Large intestine (tissue), 3 donors: Measurements from ENCODE around the gene TBC1D1. TPM values are rescaled to one million over a fixed set of nuclear protein-coding genes. Genes with fewer than 3 reads are reported as not detected.
A peak's percentile ranks its signal among the peaks of the same experiment; 100 is the strongest.

Source experiments
- DNase-seq, 2 donors: peaks; one replicate each; pipeline versions ENCODE4 v3.0.0 to v3.0.0-alpha.2; 2013
- H3K27ac ChIP-seq: one replicate; pipeline ENCODE4 v1.5.1; 2013; ENCODE audit warnings: low read length
- H3K27me3 ChIP-seq: 2 replicates; pipeline ENCODE4 v1.6.1; 2013; ENCODE audit warnings: low read length; ENCODE audit not compliant: control insufficient read depth, insufficient read depth
- H3K36me3 ChIP-seq: 2 replicates; pipeline ENCODE4 v1.6.1; 2013; ENCODE audit warnings: low read length; ENCODE audit not compliant: control insufficient read depth, insufficient read depth
- H3K4me1 ChIP-seq: one replicate; pipeline ENCODE4 v1.6.1; 2013; ENCODE audit warnings: low read length; ENCODE audit not compliant: control insufficient read depth, insufficient read depth
- H3K4me3 ChIP-seq: one replicate; pipeline ENCODE4 v1.5.1; 2013; ENCODE audit warnings: low read length
- H3K9me3 ChIP-seq: one replicate; pipeline ENCODE4 v1.6.1; 2013; ENCODE audit warnings: mild to moderate bottlenecking, low read depth, low read length, moderate library complexity; ENCODE audit not compliant: control insufficient read depth
- WGBS: methylation state at CpG from one replicate; pipeline ENCODE4 v1.1.5; 2013; ENCODE audit warnings: low lambda C conversion rate; ENCODE audit not compliant: insufficient coverage; 5-methylcytosine and 5-hydroxymethylcytosine counted together
- polyA plus RNA-seq: library from polyadenylated mRNA; unstranded; fragments of 120-200 nt; gene quantifications from one replicate; pipeline ENCODE4 v1.2.1, GENCODE V29; 2013

TBC1D1 gene
- polyA plus RNA-seq, 1 donor: 116 TPM

GRCh38 chr4:38109896-38110295 lies 219.0 kb downstream of the TBC1D1 start:
- no peak overlapping the region for H3K4me3 ChIP-seq
- H3K27ac ChIP-seq: peak overlapping the region; percentile 74
- H3K9me3 ChIP-seq: no peaks in the 10 kb centered on the region
- DNase-seq: peak; percentile 60 to 83
- whole genome bisulfite sequencing: no CpG with 5 or more reads among the region's 6 CpGs
- peaks cover 36% of the 10 kb centered on the region for H3K4me1 ChIP-seq
- no peaks in the 10 kb centered on the region for H3K27me3 ChIP-seq
- H3K36me3 ChIP-seq: peaks cover 45% of the 10 kb centered on the region

GRCh38 chr4:38111024-38111423 lies 220.1 kb downstream of the TBC1D1 start:
- H3K4me3 ChIP-seq: no peak overlapping the region
- H3K9me3 ChIP-seq: no peaks in the 10 kb centered on the region
- H3K27ac ChIP-seq: peak overlapping the region; percentile 74
- peaks cover 46% of the 10 kb centered on the region for H3K36me3 ChIP-seq
- no CpG with 5 or more reads among the region's 7 CpGs for WGBS
- DNase-seq: no peak
- H3K4me1 ChIP-seq: peaks cover 36% of the 10 kb centered on the region
- no peaks in the 10 kb centered on the region for H3K27me3 ChIP-seq

GRCh38 chr4:38111717-38112116 lies 220.8 kb downstream of the TBC1D1 start:
- no peak overlapping the region for H3K27ac ChIP-seq
- H3K27me3 ChIP-seq: no peaks in the 10 kb centered on the region
- H3K9me3 ChIP-seq: no peaks in the 10 kb centered on the region
- DNase-seq: no peak
- no peak overlapping the region for H3K4me3 ChIP-seq
- H3K4me1 ChIP-seq: peaks cover 36% of the 10 kb centered on the region
- whole genome bisulfite sequencing: 66% methylated on average over 3 of the region's 4 CpGs
- peaks cover 46% of the 10 kb centered on the region for H3K36me3 ChIP-seq

- H3K27me3 ChIP-seq: no peaks in the 10 kb centered on the region
- no peak overlapping the region for H3K27ac ChIP-seq
- WGBS: no CpG with 5 or more reads among the region's 4 CpGs
- no peak overlapping the region for H3K4me3 ChIP-seq
- peaks cover 31% of the 10 kb centered on the region for H3K4me1 ChIP-seq
- no peak for DNase-seq
- H3K36me3 ChIP-seq: peaks cover 50% of the 10 kb centered on the region
- H3K9me3 ChIP-seq: no peaks in the 10 kb centered on the region
Measured at GRCh38 chr4:38113132-38113531, 222.2 kb downstream of the TBC1D1 start.

GRCh38 chr4:38113551-38113950 lies 222.7 kb downstream of the TBC1D1 start:
- Histone ChIP-seq H3K4me3 (no peak overlapping the region), H3K36me3 (peaks cover 54% of the 10 kb centered on the region), H3K27me3 (no peaks in the 10 kb centered on the region), H3K4me1 (peaks cover 31% of the 10 kb centered on the region), H3K9me3 (no peaks in the 10 kb centered on the region), H3K27ac (no peak overlapping the region)
- WGBS: no CpG with 5 or more reads among the region's 2 CpGs
- DNase-seq: no peak

- WGBS: no CpG with 5 or more reads among the region's 6 CpGs
- H3K4me1 ChIP-seq: peaks cover 23% of the 10 kb centered on the region
- H3K9me3 ChIP-seq: no peaks in the 10 kb centered on the region
- peak; percentile 26 to 31 for DNase-seq
- no peak overlapping the region for H3K4me3 ChIP-seq
- H3K27ac ChIP-seq: no peak overlapping the region
- H3K27me3 ChIP-seq: no peaks in the 10 kb centered on the region
- peaks cover 53% of the 10 kb centered on the region for H3K36me3 ChIP-seq
Measured at GRCh38 chr4:38114386-38115150, 223.7 kb downstream of the TBC1D1 start.

GRCh38 chr4:38115601-38116000 lies 224.7 kb downstream of the TBC1D1 start:
- no peaks in the 10 kb centered on the region for H3K9me3 ChIP-seq
- no peak overlapping the region for H3K27ac ChIP-seq
- no peak overlapping the region for H3K4me3 ChIP-seq
- H3K36me3 ChIP-seq: peaks cover 62% of the 10 kb centered on the region
- H3K4me1 ChIP-seq: peaks cover 15% of the 10 kb centered on the region
- 100% methylated on average over 1 of the region's 5 CpGs for WGBS
- no peak for DNase-seq
- H3K27me3 ChIP-seq: no peaks in the 10 kb centered on the region

GRCh38 chr4:38117591-38117990 lies 226.7 kb downstream of the TBC1D1 start:
- peaks cover 5% of the 10 kb centered on the region for H3K4me1 ChIP-seq
- no peaks in the 10 kb centered on the region for H3K9me3 ChIP-seq
- H3K36me3 ChIP-seq: peaks cover 67% of the 10 kb centered on the region
- H3K27ac ChIP-seq: no peak overlapping the region
- DNase-seq: no peak
- no CpG with 5 or more reads among the region's 4 CpGs for WGBS
- no peak overlapping the region for H3K4me3 ChIP-seq
- H3K27me3 ChIP-seq: no peaks in the 10 kb centered on the region

GRCh38 chr4:38119668-38120385 lies 228.9 kb downstream of the TBC1D1 start:
- no CpG with 5 or more reads among the region's 7 CpGs for WGBS
- H3K9me3 ChIP-seq: no peaks in the 10 kb centered on the region
- peak in 1 of 2 donors; percentile 17 for DNase-seq
- no peak overlapping the region for H3K4me3 ChIP-seq
- no peaks in the 10 kb centered on the region for H3K27me3 ChIP-seq
- peaks cover 63% of the 10 kb centered on the region for H3K36me3 ChIP-seq
- H3K27ac ChIP-seq: peak overlapping the region; percentile 5
- H3K4me1 ChIP-seq: peaks cover 2% of the 10 kb centered on the region

GRCh38 chr4:38120772-38121171 lies 229.9 kb downstream of the TBC1D1 start:
- peaks cover 66% of the 10 kb centered on the region for H3K36me3 ChIP-seq
- no peak overlapping the region for H3K27ac ChIP-seq

More at GRCh38 chr4:38120772-38121171, 229.9 kb downstream of the TBC1D1 start:
- no CpG with 5 or more reads among the region's 4 CpGs for WGBS
- no peak for DNase-seq
- peaks cover 2% of the 10 kb centered on the region for H3K4me1 ChIP-seq
- H3K4me3 ChIP-seq: no peak overlapping the region
- H3K9me3 ChIP-seq: no peaks in the 10 kb centered on the region
- H3K27me3 ChIP-seq: no peaks in the 10 kb centered on the region
